NOMO-1 treated with dmso at 0.1 percent for 144 hours (cell line): ENCODE data around the gene GABRA5.

ENCODE experiments used
- DNase-seq: peaks from one replicate; lab custom pipeline; 2025; ENCODE audit not compliant: unreplicated experiment; lab: John Stamatoyannopoulos, UW

The GABRA5 gene

DNA sequence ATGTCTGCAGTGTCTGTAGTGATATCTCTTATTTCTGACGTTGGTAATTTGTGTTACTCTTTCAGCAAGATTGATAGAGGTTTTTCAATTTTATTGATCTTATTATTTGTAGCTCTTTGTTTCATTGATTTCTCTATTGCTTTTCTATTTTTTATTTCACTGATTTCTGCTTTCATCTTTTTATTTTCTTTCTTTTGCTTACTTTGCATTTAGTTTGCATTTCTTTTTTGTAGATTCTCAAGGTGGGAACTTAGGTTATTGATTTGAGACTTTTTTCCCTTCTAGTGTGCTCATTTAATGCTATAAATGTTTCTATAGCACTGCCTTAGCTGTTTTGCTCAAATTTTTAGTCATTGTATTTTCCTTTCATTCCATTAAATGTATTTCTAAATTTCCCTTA lies 54.6 kb downstream of the GABRA5 start:
- no peak for DNase-seq

- DNase-seq, result no peak
Observed at GRCh38 chr15:26926081-26926480, 59.2 kb downstream of the GABRA5 start.

GRCh38 chr15:26928051-26928450 lies 61.2 kb downstream of the GABRA5 start:
- DNase-seq, result no peak

DNA sequence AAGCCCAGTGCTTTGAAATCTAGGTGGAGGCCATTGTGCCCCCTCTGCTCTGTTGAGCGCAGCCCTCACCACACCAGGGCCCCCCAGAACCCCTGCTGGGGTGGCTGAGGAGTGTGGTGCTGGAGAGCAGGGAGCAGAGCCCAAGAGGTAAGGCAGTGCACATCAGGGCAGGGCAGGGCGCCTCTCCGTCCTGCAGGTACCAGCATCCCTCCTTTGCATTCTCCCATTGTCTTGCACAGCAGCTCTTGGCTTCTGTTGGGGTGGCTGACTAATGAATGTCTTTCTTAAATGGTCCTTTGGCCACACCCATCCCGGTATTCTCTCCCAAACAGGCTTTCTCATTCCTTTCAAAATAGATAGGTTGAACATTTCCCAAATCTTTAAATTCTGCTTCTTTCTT lies 62.7 kb downstream of the GABRA5 start:
- DNase-seq, result no peak

GRCh38 chr15:26934848-26935247 lies 68.0 kb downstream of the GABRA5 start:
- no peak for DNase-seq

DNA sequence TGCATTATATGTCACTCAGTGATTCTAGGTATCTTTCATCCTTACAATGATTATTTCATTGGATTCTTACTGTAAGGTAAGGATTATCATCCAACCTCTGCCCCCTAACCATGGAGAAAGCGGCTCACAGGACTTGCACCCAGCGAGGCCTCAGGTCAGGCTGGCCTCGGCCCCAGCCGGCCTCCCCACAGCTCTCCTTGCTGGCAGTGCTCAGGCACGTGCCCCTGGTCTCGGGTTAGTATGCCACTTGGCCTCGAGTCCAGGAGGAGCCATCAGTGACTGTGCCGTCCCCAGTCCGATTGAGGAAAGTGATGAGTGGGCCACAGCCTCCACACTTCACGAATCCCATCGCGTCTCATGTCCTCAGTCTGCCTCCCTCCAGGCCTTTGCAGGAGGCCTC lies 68.5 kb downstream of the GABRA5 start:
- no peak for DNase-seq

- DNase-seq, result no peak
Observed at GRCh38 chr15:26936502-26936901, 69.6 kb downstream of the GABRA5 start.

- DNase-seq, result no peak
Observed at GRCh38 chr15:26937134-26937533, 70.3 kb downstream of the GABRA5 start.

GRCh38 chr15:26939398-26939797 lies 72.5 kb downstream of the GABRA5 start:
- no peak for DNase-seq

GRCh38 chr15:26941489-26941888 lies 74.6 kb downstream of the GABRA5 start:
- no peak for DNase-seq

DNA sequence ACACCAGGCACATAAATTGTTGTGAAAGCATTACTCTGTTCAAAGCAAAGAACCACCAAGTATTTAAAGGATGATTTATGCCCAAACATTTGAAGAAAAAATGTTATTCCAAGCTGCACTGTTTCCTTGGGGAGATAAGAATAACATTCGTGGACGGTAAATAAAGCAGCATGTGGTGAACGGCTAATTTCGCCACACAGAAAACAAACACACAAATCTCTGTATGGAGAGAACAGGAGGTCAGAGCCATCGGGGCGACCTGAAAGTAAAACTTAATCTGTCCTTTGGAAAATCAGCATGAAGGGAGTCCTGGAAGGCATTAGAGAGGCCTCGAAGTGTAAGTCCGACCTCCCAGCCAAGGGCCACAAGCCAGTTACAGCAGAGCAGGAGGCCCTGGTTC lies 77.0 kb downstream of the GABRA5 start:
- no peak for DNase-seq

- DNase-seq, result no peak
Observed at GRCh38 chr15:26945046-26945445, 78.2 kb downstream of the GABRA5 start.

DNA sequence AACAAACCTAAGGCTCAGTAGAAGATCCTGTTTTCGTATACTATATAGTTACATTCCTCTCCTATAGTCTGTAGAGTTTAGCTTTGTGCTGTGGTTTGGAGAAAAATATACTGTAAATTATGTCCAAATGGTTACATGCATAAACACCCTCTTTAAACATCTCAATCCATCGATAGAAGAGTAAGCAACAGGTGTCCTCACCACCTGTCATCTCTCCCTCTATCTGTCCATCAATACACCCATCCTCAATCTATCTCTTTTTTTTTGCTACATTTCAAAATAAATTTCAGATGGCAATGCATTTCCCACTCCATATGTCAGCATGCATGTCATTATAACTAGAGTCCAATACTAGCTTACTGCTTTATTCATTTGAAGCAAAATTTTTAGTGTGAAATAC lies 83.1 kb downstream of the GABRA5 start:
- no peak for DNase-seq

- DNase-seq, result no peak
Observed at GRCh38 chr15:26954403-26954802, 87.5 kb downstream of the GABRA5 start.

GRCh38 chr15:26967719-26968269 lies 100.9 kb downstream of the GABRA5 start:
- no peak for DNase-seq

GRCh38 chr15:26968806-26969205 lies 101.9 kb downstream of the GABRA5 start:
- DNase-seq, result no peak

DNA sequence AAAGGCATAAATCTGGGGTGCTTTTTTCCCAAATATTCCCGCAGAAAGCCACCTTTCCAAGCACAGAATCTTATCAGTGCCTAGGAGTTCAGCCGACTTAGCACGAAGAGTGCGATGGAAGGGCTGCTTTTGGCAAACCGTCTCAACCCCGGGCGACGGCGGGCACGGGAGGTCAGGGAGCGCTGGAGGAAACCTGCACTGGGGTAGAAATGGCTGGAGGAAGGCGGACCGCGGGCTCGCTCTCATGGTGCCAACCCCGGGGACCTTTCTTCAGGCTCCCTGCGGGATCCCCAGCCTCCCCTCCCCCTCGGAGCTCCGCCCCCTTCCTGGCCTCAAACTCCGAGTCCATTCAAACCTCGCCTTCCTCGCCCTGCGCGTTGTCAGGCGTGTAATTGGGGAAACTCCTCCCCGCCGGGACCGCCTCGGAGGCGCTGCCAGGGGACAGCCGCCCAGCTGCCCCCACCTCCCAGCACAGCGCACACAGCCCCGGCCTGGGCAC lies 103.9 kb downstream of the GABRA5 start, which contains the start of gene GABRG3:
TSS of gene GABRG3 (plus strand) at position 470 of the 499 bp plus-strand sequence.
- DNase-seq, result no peak

GRCh38 chr15:26971271-26972018 lies 104.6 kb downstream of the GABRA5 start:
- no peak for DNase-seq

- DNase-seq, result no peak
Observed at GRCh38 chr15:26972636-26973035, 105.8 kb downstream of the GABRA5 start.

DNA sequence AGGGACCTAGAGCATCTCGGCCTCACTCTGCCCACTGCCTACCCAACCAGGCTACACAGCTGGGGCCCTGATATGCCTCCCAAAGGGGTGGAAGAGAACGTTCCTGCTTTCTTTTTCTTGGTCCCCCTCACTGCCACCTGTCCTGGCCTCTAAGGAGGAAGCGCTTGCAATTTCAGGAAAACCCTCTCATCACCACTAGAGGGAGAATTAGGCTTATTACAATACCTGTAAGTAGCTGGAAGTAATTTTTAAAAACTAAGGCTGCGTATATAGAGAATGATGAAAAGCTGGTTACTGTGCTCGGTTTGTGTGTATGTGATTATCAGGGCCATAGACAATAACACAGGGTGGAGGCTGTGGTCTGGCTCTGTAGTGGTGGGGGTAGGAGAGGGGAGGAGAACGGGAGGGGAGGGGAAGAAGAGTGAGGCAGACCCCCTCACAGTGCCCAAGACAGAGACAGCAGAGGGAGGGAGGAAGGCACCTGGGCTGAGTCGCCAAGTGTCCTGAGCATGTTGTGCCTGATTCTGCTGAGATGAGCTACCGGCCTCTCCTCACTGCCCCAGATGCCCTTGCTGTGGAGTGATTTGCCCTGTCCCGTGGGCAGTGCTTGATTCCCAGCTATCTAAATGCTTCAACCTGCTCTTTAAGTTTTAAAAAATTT lies 107.4 kb downstream of the GABRA5 start:
- no peak for DNase-seq

DNA sequence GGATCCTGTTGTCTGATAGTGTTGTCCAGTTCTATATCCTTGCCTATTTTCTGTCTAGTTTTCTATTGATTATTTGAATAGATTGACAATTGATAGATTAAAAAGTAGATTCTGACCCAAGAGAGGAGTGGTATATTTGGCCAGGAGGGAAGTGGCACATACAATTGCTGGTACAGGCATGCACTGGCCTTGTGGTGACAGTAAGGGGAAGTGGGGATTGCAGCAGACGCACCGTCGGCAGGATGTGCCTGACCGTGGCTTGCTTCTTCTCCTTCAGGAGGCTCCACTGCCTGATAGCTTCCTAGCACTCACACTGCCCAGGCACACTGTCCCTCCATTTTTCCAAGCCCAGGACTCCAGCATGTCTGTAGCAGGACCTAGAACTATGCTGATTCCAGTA lies 114.6 kb downstream of the GABRA5 start:
- no peak for DNase-seq

DNA sequence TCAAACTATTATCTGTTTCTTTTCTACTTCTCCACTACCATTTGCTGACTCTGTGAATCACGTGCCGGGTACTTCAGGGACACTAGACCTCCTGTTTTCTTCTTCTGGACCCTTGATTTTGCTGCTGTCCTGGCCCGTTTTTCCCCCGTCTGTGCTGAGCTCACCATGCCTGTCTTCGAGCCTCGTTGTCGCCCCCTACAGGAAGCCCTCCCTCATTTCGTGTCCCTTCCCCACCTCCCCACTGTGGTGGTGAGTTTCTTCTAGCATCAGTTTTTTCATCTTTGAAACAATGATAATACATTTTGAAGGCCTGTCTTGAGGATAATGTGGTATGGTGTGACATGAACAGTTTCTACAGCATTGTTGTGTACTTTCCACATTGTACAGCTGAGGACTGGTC lies 117.0 kb downstream of the GABRA5 start:
- no peak for DNase-seq
